ENCODE measurements around the gene FBXO42. TPM values are rescaled to one million over a fixed set of nuclear protein-coding genes. Genes with fewer than 3 reads are reported as not detected.

The FBXO42 gene
- total and polyA plus RNA-seq, 4 donors: 5.9 to 9.4 (median 6.5) TPM

DNA sequence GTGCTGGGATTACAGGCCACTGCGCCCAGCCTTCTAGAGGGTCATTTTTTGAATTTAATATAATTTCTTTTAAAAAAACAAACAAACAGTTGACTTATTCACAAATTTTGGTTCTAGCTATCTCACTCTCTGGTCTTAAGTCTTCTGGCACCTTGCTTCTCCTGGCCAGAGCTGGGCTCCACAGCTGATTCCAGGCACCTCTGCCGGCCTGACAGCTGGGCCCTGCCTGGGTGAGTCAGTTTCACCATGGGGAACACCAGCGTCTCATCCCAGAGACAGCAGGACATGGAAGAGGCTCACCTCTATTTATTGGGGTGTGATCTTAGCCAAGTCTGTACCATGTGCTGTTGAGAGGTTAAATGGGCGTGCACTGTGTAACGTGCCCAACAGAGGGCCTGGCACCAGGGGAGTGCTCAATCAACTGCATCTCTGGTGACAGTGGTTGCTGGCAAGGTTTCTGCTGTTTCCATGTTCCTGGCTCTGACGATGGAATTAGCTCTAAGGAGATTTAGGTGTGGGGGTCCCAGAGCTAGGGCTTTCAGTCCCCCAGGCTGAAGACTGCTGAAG, 116.3 kb downstream of the FBXO42 start:
- Histone ChIP-seq H3K27me3 (ENCODE audit: control insufficient read depth in 4 of 4, insufficient read depth in 4 of 4, low read length in 3 of 4) (no peaks in the 10 kb centered on the region), H3K4me3 (ENCODE audit: low read depth in 1 of 3, low read length in 3 of 3) (peak overlapping the region in 2 of 3 donors; percentile 65 to 74), H3K27ac (ENCODE audit: low read depth in 1 of 2, low read length in 2 of 2) (peak overlapping the region in 1 of 2 donors; percentile 57), H3K36me3 (ENCODE audit: control insufficient read depth in 4 of 4, insufficient read depth in 3 of 4, low read depth in 1 of 4, low read length in 3 of 4) (no peaks in the 10 kb centered on the region), H3K9ac (ENCODE audit: low read depth in 1 of 2, low read length in 2 of 2) (no peak overlapping the region), H3K9me3 (ENCODE audit: control insufficient read depth in 4 of 4, low read length in 3 of 4) (no peaks in the 10 kb centered on the region), H3K4me1 (ENCODE audit: control insufficient read depth in 4 of 4, insufficient read depth in 4 of 4, low read length in 3 of 4) (peaks cover 1 to 14% (median 10%) of the 10 kb centered on the region in 4 donors)
- 47% methylated on average over 6 of the region's 6 CpGs for WGBS
- peak; percentile 33 for DNase-seq (ENCODE audit: low spot score)
- TF ChIP-seq RAD21 (IDR thresholded peaks at IDR 0.05) (peak in 1 of 2 donors; percentile 59), FOXA1 (IDR thresholded peaks at IDR 0.05) (no peak), EGR1 (IDR thresholded peaks at IDR 0.05; ENCODE audit: low read depth in 2 of 2) (no peak), TAF1 (conservative IDR thresholded peaks at IDR 0.05) (no peak), HNF4A (conservative IDR thresholded peaks at IDR 0.05) (no peak)
- TF ChIP-seq, protein P1, sequence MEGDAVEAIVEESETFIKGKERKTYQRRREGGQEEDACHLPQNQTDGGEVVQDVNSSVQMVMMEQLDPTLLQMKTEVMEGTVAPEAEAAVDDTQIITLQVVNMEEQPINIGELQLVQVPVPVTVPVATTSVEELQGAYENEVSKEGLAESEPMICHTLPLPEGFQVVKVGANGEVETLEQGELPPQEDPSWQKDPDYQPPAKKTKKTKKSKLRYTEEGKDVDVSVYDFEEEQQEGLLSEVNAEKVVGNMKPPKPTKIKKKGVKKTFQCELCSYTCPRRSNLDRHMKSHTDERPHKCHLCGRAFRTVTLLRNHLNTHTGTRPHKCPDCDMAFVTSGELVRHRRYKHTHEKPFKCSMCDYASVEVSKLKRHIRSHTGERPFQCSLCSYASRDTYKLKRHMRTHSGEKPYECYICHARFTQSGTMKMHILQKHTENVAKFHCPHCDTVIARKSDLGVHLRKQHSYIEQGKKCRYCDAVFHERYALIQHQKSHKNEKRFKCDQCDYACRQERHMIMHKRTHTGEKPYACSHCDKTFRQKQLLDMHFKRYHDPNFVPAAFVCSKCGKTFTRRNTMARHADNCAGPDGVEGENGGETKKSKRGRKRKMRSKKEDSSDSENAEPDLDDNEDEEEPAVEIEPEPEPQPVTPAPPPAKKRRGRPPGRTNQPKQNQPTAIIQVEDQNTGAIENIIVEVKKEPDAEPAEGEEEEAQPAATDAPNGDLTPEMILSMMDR (IDR thresholded peaks at IDR 0.05; ENCODE audit: low read depth, low read length, missing input control): peak; percentile 39

DNA sequence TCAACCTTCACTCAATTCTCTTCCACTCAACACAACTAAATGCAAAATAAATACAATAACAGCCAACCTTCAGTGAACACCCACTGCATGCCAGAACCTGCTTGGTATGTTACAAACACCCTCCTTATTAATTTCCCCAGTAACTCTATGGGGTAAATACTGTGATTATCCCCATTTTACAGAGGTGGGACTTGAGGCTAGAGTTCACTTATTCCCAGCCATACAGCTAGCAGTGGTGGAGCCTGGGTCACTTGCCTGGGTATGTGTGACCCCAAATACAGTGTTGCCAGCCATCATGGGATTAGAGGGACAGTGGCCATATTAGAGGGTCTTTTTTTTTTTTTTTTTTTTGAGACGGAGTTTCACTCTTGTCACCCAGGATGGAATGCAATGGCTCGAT, 116.9 kb downstream of the FBXO42 start:
- Histone ChIP-seq H3K4me3 (ENCODE audit: low read depth in 1 of 3, low read length in 3 of 3) (no peak overlapping the region), H3K36me3 (ENCODE audit: control insufficient read depth in 4 of 4, insufficient read depth in 3 of 4, low read depth in 1 of 4, low read length in 3 of 4) (no peaks in the 10 kb centered on the region), H3K9ac (ENCODE audit: low read depth in 1 of 2, low read length in 2 of 2) (no peak overlapping the region), H3K27ac (ENCODE audit: low read depth in 1 of 2, low read length in 2 of 2) (no peak overlapping the region), H3K27me3 (ENCODE audit: control insufficient read depth in 4 of 4, insufficient read depth in 4 of 4, low read length in 3 of 4) (no peaks in the 10 kb centered on the region), H3K4me1 (ENCODE audit: control insufficient read depth in 4 of 4, insufficient read depth in 4 of 4, low read length in 3 of 4) (peaks cover 1 to 14% (median 10%) of the 10 kb centered on the region in 4 donors), H3K9me3 (ENCODE audit: control insufficient read depth in 4 of 4, low read length in 3 of 4) (no peaks in the 10 kb centered on the region)
- 93% methylated on average over 2 of the region's 2 CpGs for WGBS
- TF ChIP-seq EGR1 (IDR thresholded peaks at IDR 0.05; ENCODE audit: low read depth in 2 of 2) (no peak), NR2F2 (IDR thresholded peaks at IDR 0.05) (no peak), FOXA2 (IDR thresholded peaks at IDR 0.05) (no peak), RAD21 (IDR thresholded peaks at IDR 0.05) (no peak), SP1 (IDR thresholded peaks at IDR 0.05) (no peak), JUND (IDR thresholded peaks at IDR 0.05) (no peak), RXRA (IDR thresholded peaks at IDR 0.05) (no peak), HNF4A (conservative IDR thresholded peaks at IDR 0.05) (no peak), HNF4G (IDR thresholded peaks at IDR 0.05) (no peak), FOXA1 (IDR thresholded peaks at IDR 0.05) (no peak), TAF1 (conservative IDR thresholded peaks at IDR 0.05) (no peak), GABPA (IDR thresholded peaks at IDR 0.05 in 1 of 2, conservative IDR thresholded peaks at IDR 0.05 in 1 of 2) (no peak)
- TF ChIP-seq, protein P2, sequence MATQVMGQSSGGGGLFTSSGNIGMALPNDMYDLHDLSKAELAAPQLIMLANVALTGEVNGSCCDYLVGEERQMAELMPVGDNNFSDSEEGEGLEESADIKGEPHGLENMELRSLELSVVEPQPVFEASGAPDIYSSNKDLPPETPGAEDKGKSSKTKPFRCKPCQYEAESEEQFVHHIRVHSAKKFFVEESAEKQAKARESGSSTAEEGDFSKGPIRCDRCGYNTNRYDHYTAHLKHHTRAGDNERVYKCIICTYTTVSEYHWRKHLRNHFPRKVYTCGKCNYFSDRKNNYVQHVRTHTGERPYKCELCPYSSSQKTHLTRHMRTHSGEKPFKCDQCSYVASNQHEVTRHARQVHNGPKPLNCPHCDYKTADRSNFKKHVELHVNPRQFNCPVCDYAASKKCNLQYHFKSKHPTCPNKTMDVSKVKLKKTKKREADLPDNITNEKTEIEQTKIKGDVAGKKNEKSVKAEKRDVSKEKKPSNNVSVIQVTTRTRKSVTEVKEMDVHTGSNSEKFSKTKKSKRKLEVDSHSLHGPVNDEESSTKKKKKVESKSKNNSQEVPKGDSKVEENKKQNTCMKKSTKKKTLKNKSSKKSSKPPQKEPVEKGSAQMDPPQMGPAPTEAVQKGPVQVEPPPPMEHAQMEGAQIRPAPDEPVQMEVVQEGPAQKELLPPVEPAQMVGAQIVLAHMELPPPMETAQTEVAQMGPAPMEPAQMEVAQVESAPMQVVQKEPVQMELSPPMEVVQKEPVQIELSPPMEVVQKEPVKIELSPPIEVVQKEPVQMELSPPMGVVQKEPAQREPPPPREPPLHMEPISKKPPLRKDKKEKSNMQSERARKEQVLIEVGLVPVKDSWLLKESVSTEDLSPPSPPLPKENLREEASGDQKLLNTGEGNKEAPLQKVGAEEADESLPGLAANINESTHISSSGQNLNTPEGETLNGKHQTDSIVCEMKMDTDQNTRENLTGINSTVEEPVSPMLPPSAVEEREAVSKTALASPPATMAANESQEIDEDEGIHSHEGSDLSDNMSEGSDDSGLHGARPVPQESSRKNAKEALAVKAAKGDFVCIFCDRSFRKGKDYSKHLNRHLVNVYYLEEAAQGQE (IDR thresholded peaks at IDR 0.05): no peak
- TF ChIP-seq, protein P1 (IDR thresholded peaks at IDR 0.05; ENCODE audit: low read depth, low read length, missing input control): no peak
- TF ChIP-seq, protein P3, sequence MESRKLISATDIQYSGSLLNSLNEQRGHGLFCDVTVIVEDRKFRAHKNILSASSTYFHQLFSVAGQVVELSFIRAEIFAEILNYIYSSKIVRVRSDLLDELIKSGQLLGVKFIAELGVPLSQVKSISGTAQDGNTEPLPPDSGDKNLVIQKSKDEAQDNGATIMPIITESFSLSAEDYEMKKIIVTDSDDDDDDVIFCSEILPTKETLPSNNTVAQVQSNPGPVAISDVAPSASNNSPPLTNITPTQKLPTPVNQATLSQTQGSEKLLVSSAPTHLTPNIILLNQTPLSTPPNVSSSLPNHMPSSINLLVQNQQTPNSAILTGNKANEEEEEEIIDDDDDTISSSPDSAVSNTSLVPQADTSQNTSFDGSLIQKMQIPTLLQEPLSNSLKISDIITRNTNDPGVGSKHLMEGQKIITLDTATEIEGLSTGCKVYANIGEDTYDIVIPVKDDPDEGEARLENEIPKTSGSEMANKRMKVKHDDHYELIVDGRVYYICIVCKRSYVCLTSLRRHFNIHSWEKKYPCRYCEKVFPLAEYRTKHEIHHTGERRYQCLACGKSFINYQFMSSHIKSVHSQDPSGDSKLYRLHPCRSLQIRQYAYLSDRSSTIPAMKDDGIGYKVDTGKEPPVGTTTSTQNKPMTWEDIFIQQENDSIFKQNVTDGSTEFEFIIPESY (IDR thresholded peaks at IDR 0.05): no peak
- TF ChIP-seq, protein P4, sequence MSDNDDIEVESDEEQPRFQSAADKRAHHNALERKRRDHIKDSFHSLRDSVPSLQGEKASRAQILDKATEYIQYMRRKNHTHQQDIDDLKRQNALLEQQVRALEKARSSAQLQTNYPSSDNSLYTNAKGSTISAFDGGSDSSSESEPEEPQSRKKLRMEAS (IDR thresholded peaks at IDR 0.05): no peak
- no peak for DNase-seq (ENCODE audit: low spot score)
